ENCODE results near the gene TPM2. TPM values are rescaled to one million over a fixed set of nuclear protein-coding genes. Genes with fewer than 3 reads are reported as not detected.

The TPM2 gene
- 692 and 1,021 TPM in 2 replicates for total RNA-seq

DNA sequence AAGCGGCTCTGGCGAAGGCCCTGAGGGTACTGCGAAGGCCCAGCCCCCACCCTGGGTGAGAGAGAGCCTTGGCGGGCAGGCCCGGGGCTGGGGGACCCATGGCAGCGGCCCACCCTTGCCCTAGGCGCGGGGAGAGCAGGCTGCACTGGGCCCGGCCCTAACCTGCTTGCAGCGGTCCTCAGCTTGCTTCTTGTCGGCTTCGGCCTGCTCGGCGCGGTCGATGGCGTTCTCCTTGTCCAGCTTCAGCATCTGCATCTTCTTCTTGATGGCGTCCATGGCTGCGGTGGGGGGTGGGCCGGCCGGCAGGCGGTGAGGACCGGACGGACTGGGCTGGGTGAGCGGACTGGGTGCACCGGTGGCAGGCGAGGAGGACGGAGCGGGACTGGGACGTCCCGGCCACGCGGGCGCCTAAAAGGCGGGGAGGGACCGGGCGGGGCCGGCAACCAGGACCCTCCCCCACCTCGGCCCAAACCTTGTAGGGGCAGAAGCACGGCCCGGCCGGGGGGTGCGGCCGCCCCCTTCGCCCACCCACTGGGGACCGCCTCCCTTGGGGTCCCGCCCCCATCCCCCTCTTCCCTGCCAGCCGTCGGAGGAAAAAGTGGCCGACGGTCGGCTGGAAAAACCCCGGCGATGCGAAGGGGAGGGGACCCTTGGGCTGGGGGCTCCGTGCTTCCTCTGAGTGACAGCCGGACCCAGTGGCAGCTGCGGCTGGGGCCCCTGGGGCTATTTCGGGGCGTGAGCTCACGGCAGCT, at the start of gene TPM2:
Gene TPM2, minus strand, starts transcription at position 384 of the 752 bp plus-strand sequence. Its CDS starts 108 bp downstream, at position 276.

GRCh38 chr9:35732185-35732799, 42.6 kb upstream of the TPM2 start, which contains the start of the genes CREB3 and TLN1:
Gene CREB3 (plus strand): TSS chr9:35732666. CDS start chr9:35732773, 107 bp downstream.
Gene TLN1 (minus strand): TSS chr9:35732195. CDS start chr9:35725694, 6,501 bp downstream.

DNA sequence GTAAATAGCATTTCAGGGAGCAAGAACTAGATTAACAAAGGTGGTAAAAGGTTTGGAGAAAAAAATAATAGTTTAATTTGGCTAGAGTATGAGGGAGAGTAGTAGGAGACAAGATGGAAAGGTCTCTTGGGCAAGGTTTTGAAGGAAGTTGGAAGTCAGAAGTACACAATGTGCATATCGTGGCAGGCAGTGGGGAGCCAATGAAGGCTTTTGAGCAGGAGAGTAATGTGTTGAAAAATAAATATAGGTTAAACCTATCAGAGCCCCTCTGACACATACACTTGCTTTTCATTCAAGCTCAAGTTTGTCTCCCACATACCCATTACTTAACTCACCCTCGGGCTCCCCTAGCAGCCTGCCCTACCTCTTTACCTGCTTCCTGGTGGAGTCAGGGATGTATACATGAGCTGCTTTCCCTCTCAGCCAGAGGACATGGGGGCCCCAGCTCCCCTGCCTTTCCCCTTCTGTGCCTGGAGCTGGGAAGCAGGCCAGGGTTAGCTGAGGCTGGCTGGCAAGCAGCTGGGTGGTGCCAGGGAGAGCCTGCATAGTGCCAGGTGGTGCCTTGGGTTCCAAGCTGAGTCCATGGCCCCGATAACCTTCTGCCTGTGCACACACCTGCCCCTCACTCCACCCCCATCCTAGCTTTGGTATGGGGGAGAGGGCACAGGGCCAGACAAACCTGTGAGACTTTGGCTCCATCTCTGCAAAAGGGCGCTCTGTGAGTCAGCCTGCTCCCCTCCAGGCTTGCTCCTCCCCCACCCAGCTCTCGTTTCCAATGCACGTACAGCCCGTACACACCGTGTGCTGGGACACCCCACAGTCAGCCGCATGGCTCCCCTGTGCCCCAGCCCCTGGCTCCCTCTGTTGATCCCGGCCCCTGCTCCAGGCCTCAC, 16.3 kb downstream of the TPM2 start, which contains the start of gene CA9:
Gene CA9, plus strand, starts transcription at position 797 of the 893 bp plus-strand sequence. Its CDS starts 32 bp downstream, at position 829.

DNA sequence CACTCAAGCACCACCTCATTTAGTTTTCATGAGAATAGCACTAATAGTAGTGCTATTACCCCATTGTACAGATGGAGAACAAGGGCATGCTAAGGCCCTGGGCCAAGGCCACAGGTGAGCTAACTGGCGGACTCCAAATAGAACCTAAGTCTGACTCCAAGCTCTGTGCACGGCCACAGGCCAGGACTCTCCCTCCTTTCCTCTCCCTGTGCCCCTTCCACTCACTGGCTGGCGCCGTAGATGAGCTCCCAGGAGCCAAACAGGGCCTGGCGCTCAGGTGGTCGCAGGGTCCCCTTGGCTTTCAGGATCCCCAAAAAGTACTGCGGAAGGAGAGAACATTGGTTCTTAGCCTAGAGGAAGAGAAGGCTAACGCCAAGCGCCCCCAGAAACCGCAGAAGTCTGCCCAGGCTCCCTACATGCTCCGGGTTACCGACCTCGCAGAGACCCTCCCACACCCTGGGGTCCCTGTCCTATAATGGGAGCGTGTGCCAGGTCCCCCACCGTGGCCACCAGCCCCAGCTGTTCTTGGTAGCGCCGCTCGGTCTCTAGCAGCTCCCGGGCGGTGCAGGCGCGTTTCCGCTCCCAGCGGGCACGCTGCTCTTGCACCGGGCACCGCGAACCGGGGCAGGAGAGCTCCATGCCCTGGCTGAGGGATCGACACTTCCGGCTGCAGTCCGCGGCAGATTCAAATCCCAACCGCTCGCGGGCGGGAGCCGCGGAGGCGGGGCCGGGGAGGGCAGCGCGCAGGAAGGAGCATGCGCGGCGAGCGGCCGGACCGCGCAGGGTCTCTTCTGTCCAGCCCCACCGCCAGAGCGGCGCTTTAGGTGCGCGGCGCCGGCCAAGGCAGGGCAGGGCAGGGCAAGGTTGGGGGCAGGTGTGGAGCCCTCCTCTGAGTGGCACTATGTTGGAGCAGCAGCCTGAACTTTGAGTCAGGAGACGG, 24.9 kb downstream of the TPM2 start, which contains the start of gene ARHGEF39:
Gene ARHGEF39, minus strand, starts transcription at position 665 of the 940 bp plus-strand sequence. Its CDS starts 26 bp downstream, at position 639.

DNA sequence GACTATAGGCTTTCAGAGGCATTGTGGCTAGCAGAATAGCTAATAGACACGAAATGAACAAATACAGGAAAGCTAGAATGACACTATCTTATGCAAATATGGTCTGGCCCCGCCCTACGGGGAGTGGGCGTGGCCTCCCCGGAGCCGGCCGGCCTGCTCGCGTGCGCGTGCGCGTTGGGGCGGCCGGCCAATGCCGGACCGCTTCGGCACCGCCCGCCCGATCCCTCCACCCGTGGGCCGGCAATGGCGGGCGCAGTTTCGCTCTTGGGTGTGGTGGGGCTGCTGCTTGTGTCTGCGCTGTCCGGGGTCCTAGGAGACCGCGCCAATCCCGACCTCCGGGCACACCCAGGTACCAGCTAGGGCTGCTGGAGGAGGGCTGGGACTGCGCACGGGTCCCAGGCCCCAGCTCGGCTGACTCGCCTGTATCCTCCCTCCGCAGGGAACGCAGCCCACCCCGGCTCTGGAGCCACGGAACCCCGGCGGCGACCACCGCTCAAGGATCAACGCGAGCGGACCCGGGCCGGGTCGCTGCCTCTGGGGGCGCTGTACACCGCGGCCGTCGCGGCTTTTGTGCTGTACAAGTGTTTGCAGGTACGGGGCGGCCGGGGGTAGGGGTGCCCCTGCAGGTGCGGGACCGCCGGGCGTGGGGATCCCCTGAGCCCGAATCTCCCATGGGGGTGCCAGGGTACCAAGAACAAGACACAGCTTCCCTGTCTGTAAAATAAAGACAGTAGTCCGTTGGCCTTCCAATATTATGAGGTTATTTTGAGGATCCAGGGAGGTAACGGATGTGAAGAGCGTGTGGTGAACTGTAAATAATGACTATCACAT, 31.4 kb downstream of the TPM2 start, which contains the start of gene CCDC107:
Gene CCDC107, plus strand, starts transcription at position 156 of the 831 bp plus-strand sequence. Its CDS starts 88 bp downstream, at position 244.

DNA sequence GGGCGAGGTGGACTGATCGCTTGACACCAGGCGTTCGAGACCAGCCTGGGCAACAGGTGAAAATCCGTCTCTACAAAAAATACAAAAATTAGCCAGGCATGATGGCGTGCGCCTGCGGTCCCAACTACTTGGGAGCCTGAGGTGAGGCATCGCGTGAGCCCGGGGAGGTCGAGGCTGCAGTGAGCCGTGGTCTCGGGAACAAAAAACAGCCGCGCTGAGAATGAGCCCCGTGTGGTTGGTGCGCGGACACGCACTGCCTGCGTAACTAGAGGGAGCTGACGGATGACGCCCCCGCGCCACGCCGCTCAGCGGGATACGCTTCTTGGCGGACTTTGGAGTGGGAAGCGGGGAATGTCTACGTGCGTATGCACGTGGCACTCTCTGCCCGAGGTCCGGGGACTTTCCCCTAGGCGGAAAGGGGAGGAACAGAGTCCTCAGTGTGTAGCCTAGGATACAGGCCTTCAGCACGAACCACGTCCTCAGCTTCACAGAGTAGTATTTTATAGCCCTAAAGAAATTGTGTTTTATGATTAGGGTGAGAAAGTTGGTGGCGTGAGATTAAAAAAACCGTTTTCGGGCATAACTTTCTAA, 32.1 kb downstream of the TPM2 start, which contains the start of gene RMRP:
Gene RMRP, minus strand, starts transcription at position 474 of the 591 bp plus-strand sequence.

DNA sequence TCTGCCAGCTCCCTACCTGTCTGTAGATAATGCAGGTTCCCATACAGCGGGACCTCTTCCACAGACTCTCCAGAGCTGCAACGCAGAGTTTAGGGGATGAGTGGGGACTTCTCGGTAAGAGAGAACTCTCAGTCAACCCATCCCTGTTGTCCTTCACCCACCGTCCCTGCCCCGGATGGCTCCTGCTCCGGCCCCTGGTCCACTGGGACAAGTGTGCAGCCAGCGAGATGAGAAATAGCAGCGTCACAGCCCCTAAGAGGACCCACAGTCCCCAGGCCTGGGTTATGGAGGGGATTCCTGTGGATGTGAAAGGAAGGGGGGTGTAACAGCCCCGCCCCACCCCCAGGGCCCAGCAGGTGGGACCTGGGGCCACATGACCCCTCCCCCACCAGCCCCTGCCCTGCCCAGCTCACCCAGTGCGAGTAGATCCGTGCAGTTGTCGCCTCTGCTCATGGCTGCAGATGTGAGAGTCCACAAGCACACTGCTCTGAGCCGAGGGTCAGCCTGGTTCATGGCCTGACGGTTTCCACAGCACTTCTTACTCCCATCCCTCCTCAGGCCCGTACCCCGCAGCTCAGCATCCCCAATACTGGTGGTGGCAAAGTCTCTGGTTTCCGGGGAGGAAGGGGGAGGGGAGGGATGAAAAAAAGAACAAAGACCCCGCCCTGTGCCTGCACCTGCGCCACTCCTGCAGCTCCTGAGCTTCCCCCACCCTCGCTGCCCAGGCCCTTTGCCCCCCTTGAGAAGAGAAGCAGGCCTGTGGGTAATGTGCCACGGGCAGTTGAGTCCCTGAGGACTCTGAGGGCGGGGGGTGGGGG, 39.2 kb downstream of the TPM2 start, which contains the start of gene SIT1:
Gene SIT1, minus strand, starts transcription at position 591 of the 818 bp plus-strand sequence. Its CDS starts 78 bp downstream, at position 513.

Other genes with a start within 250 kb of the TPM2 start
- 37.6 and 44.4 TPM in 2 replicates for gene RUSC2, start 199.8 kb downstream of the TPM2 start, total RNA-seq
- 14.1 and 16.1 TPM in 2 replicates for gene TESK1, start 84.7 kb downstream of the TPM2 start, total RNA-seq
- gene CD72, start 71.5 kb downstream of the TPM2 start, total RNA-seq = 0.32 and 1.3 TPM in 2 replicates
- gene SIT1, start 39.0 kb downstream of the TPM2 start, total RNA-seq = 1.3 TPM in 1 of 2 replicates, not detected in the other
- gene RMRP, start 31.9 kb downstream of the TPM2 start, total RNA-seq = 11,420 and 19,025 TPM in 2 replicates
- 12.8 and 25.8 TPM in 2 replicates for gene CCDC107, start 31.6 kb downstream of the TPM2 start, total RNA-seq
- 0.18 and 0.49 TPM in 2 replicates for gene ARHGEF39, start 24.7 kb downstream of the TPM2 start, total RNA-seq
- gene CA9, start 16.0 kb downstream of the TPM2 start, total RNA-seq = 8.3 and 8.8 TPM in 2 replicates
- gene TLN1, start 42.3 kb upstream of the TPM2 start, total RNA-seq = 335 and 378 TPM in 2 replicates
- gene CREB3, start 42.7 kb upstream of the TPM2 start, total RNA-seq = 60.5 and 72.6 TPM in 2 replicates
- 11.7 and 22.2 TPM in 2 replicates for gene GBA2, start 59.3 kb upstream of the TPM2 start, total RNA-seq
- gene RGP1, start 59.4 kb upstream of the TPM2 start, total RNA-seq = 10.7 and 15.2 TPM in 2 replicates
- gene MSMP, start 64.4 kb upstream of the TPM2 start, total RNA-seq = 2.0 TPM in 1 of 2 replicates, not detected in the other
- gene NPR2, start 101.7 kb upstream of the TPM2 start, total RNA-seq = 19.9 and 27.5 TPM in 2 replicates
- 0.32 and 0.36 TPM in 2 replicates for gene SPAG8, start 122.3 kb upstream of the TPM2 start, total RNA-seq
- 19.0 and 24.2 TPM in 2 replicates for gene HINT2, start 125.1 kb upstream of the TPM2 start, total RNA-seq
- not detected in 2 replicates for gene FAM221B, start 138.8 kb upstream of the TPM2 start, total RNA-seq
- 2.0 and 2.1 TPM in 2 replicates for gene TMEM8B, start 139.3 kb upstream of the TPM2 start, total RNA-seq
- gene OR13J1, start 180.5 kb upstream of the TPM2 start, total RNA-seq = not detected in 2 replicates
- 1.4 and 9.4 TPM in 2 replicates for gene HRCT1, start 216.3 kb upstream of the TPM2 start, total RNA-seq
- gene SPAAR, start 219.6 kb upstream of the TPM2 start, total RNA-seq = 4.5 and 7.5 TPM in 2 replicates

Measured in cardiac atrium fibroblast (primary cell).